H1 (cell line): Measurements from ENCODE around the gene WNT11. TPM values are rescaled to one million over a fixed set of nuclear protein-coding genes. Genes with fewer than 3 reads are reported as not detected.

Experiments used
- CBX5 ChIP-seq: fragments of 300-800, 300-1000 bp; sonication (generic); IDR thresholded peaks from 2 replicates; pipeline ENCODE4 v1.7.1; 2016; ENCODE audit warnings: antibody characterized with exemption, low read length, low read depth
- CTBP2 ChIP-seq: IDR thresholded peaks from 2 replicates; pipeline ENCODE4 v1.7.0; 2011; ENCODE audit warnings: borderline replicate concordance, mild to moderate bottlenecking, moderate library complexity, mixed read lengths, low read length; ENCODE audit not compliant: insufficient read depth, insufficient read length
- EZH2 ChIP-seq: fragments of 200-600 bp; sonication (generic); IDR thresholded peaks from 2 replicates; pipeline ENCODE4 v1.7.1; 2012; ENCODE audit warnings: low read depth, mild to moderate bottlenecking, moderate library complexity, low read length, inconsistent platforms; ENCODE audit not compliant: severe bottlenecking
- FOSL1 ChIP-seq: IDR thresholded peaks from 2 replicates; pipeline ENCODE4 v1.6.1; 2011; ENCODE audit warnings: mild to moderate bottlenecking, low read depth, low read length, moderate library complexity; ENCODE audit not compliant: insufficient read depth
- KDM5A ChIP-seq: fragments of 200-600 bp; IDR thresholded peaks from 2 replicates; pipeline ENCODE4 v1.7.1; 2012; ENCODE audit warnings: mild to moderate bottlenecking, low read length, inconsistent platforms, mixed read lengths
- SIN3A ChIP-seq, 2 experiments: IDR thresholded peaks in 1 of 2; conservative IDR thresholded peaks in 1 of 2; 2 replicates each; pipeline ENCODE4 v1.6.1; 2011 to 2012; ENCODE audit warnings: low read length in 2 of 2, improper control_type of control experiment in 1 of 2, low read depth in 1 of 2, mild to moderate bottlenecking in 1 of 2
- SP4 ChIP-seq: IDR thresholded peaks from 2 replicates; pipeline ENCODE4 v1.6.1; 2012; ENCODE audit warnings: low read length, inconsistent platforms
- USF2 ChIP-seq: IDR thresholded peaks from 2 replicates; pipeline ENCODE4 v1.6.1; 2011; ENCODE audit warnings: low read length, improper control_type of control experiment
- YY1 ChIP-seq: IDR thresholded peaks from 2 replicates; pipeline ENCODE4 v1.6.1; 2011; ENCODE audit warnings: low read depth, mild to moderate bottlenecking, low read length
- polyA plus RNA-seq, 7 experiments: library from polyadenylated mRNA; depleted of rRNA in 3 of 7; stranded (reverse) in 5 of 7; unstranded in 2 of 7; fragments of >200 nt in 5 of 7; fragments of 200-250 nt in 2 of 7; gene quantifications; 1 replicate in 5 of 7; 2 replicates in 1 of 7; 4 replicates in 1 of 7; pipeline versions ENCODE4 v1.2.1 to v1.2.3, GENCODE V29; 2011 to 2013; ENCODE audit warnings: missing spikeins in 2 of 7, mixed read lengths in 2 of 7
- total RNA-seq: library from RNA; stranded (reverse); fragmentation: NEBNext Ultra II Directional; extraction: Animal tissue kit (Norgen Biotek cat#: 25700); gene quantifications from 2 replicates; pipeline ENCODE4 v1.2.1, GENCODE V29; 2021

WNT11 gene
- total and polyA plus RNA-seq, 2 of the 8 experiments (the other 6 are each of a cell fraction or from before 2014, with no cell fraction given) = 0.11 to 0.45 TPM

- TF ChIP-seq CTBP2 (no peak), EZH2 (no peak), SIN3A (conservative IDR thresholded peaks at IDR 0.05 in 1 of 2, IDR thresholded peaks at IDR 0.05 in 1 of 2; ENCODE audit: low read depth in 1 of 2, low read length in 2 of 2) (no peak), YY1 (no peak), SP4 (no peak), USF2 (no peak), CBX5 (no peak), FOSL1 (no peak), KDM5A (no peak)
Observed at GRCh38 chr11:76185931-76186401, 20.3 kb downstream of the WNT11 start (continued).
